Astrocyte (in vitro differentiated cells and primary cell): ENCODE results near the gene MAST2.

ENCODE experiments used
- EZH2 ChIP-seq: IDR thresholded peaks from 2 replicates; pipeline ENCODE4 v1.6.1; 2012; ENCODE audit warnings: mild to moderate bottlenecking, low read length, inconsistent platforms; ENCODE audit not compliant: insufficient read depth
- TF ChIP-seq, protein P1 (sequence below): IDR thresholded peaks from 2 replicates; pipeline ENCODE4 v1.5.1; 2011; ENCODE audit warnings: low read depth, mild to moderate bottlenecking, inconsistent platforms, low read length, moderate library complexity; ENCODE audit not compliant: insufficient read depth

- TF ChIP-seq, protein P1, sequence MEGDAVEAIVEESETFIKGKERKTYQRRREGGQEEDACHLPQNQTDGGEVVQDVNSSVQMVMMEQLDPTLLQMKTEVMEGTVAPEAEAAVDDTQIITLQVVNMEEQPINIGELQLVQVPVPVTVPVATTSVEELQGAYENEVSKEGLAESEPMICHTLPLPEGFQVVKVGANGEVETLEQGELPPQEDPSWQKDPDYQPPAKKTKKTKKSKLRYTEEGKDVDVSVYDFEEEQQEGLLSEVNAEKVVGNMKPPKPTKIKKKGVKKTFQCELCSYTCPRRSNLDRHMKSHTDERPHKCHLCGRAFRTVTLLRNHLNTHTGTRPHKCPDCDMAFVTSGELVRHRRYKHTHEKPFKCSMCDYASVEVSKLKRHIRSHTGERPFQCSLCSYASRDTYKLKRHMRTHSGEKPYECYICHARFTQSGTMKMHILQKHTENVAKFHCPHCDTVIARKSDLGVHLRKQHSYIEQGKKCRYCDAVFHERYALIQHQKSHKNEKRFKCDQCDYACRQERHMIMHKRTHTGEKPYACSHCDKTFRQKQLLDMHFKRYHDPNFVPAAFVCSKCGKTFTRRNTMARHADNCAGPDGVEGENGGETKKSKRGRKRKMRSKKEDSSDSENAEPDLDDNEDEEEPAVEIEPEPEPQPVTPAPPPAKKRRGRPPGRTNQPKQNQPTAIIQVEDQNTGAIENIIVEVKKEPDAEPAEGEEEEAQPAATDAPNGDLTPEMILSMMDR: no peak
- no peak for TF ChIP-seq EZH2
Observed at GRCh38 chr1:45979074-45979777, 175.8 kb downstream of the MAST2 start.
